Thyroid gland (tissue), 4 donors: ENCODE results near the gene MSN. TPM values are rescaled to one million over a fixed set of nuclear protein-coding genes. Genes with fewer than 3 reads are reported as not detected.

Experiments used
- DNase-seq, 2 donors: peaks; one replicate each; pipeline ENCODE4 v3.0.0-alpha.2; 2019
- H3K27ac ChIP-seq, 3 donors: fragments of 200-600 bp; sonication (generic); 1 replicate in 2 of 3; 2 replicates in 1 of 3; pipeline ENCODE4 v1.5.1; 2016 to 2019; ENCODE audit warnings: mild to moderate bottlenecking in 1 of 3, moderate library complexity in 1 of 3
- H3K27me3 ChIP-seq: fragments of 200-600 bp; sonication (generic); one replicate; pipeline ENCODE4 v1.5.1; 2019
- H3K36me3 ChIP-seq, 2 donors: fragments of 200-600 bp; sonication (generic); one replicate each; pipeline ENCODE4 v1.5.1; 2016 to 2019
- H3K4me1 ChIP-seq, 2 donors: fragments of 200-600 bp; sonication (generic); one replicate each; pipeline ENCODE4 v1.5.1; 2017 to 2019
- H3K4me3 ChIP-seq, 3 donors: fragments of 200-600 bp; sonication (generic); replicated peaks in 1 of 3; 1 replicate in 2 of 3; 2 replicates in 1 of 3; pipeline ENCODE4 v1.5.1; 2016; ENCODE audit warnings: mild to moderate bottlenecking in 1 of 3
- H3K9me3 ChIP-seq: fragments of 200-600 bp; sonication (generic); one replicate; pipeline ENCODE4 v1.5.1; 2017
- CTCF ChIP-seq, 6 experiments: fragments of 200-600 bp in 3 of 6; fragments of 450-650 bp in 3 of 6; sonication (generic) in 3 of 6; IDR thresholded peaks; one replicate each; pipeline ENCODE4 v1.5.1; 2016 to 2019; ENCODE audit warnings: antibody characterized with exemption in 6 of 6, mild to moderate bottlenecking in 2 of 6, inconsistent platforms in 1 of 6, moderate library complexity in 1 of 6
- POLR2A ChIP-seq, 2 donors: fragments of 450-650 bp; IDR thresholded peaks; one replicate each; pipeline ENCODE4 v1.6.1; 2017; ENCODE audit warnings: antibody characterized with exemption in 2 of 2, mild to moderate bottlenecking in 2 of 2, moderate library complexity in 1 of 2
- WGBS, 2 donors: methylation state at CpG; one replicate each; pipeline ENCODE4 v1.1.5; 2017; 5-methylcytosine and 5-hydroxymethylcytosine counted together
- intact Hi-C: fragments of 100-400 bp; cut with DNase I; formaldehyde crosslinking; loops from one replicate; pipeline ENCODE4 v1.15.1; 2023
- total RNA-seq, 4 donors: library from RNA; depleted of rRNA; stranded (reverse); fragments of >200 nt; gene quantifications; one replicate each; pipeline ENCODE4 v1.2.3, GENCODE V29; 2016

Gene MSN
- total RNA-seq, 4 donors from 2014 or later = 204 to 318 (median 259) TPM

GRCh38 chrX:65681810-65682209, 14.4 kb downstream of the MSN start:
- Histone ChIP-seq H3K4me1 (peaks cover 22 to 69% of the 10 kb centered on the region in 2 donors), H3K27ac (peak overlapping the region in 1 of 3 donors; percentile 29), H3K4me3 (no peak overlapping the region), H3K9me3 (no peaks in the 10 kb centered on the region), H3K36me3 (no peaks in the 10 kb centered on the region), H3K27me3 (no peaks in the 10 kb centered on the region)
- TF ChIP-seq CTCF (IDR thresholded peaks at IDR 0.05) (no peak), POLR2A (IDR thresholded peaks at IDR 0.05) (no peak)
- intact Hi-C loops = no loop called here
- DNase-seq = no peak

- H3K27me3 ChIP-seq = no peaks in the 10 kb centered on the region
- no peaks in the 10 kb centered on the region for H3K9me3 ChIP-seq
- no peak overlapping the region for H3K4me3 ChIP-seq
- 91 to 100% methylated on average over 1 of the region's 1 CpG for WGBS, 2 donors
- intact Hi-C loops = no loop called here
- peaks cover 27 to 70% of the 10 kb centered on the region in 2 donors for H3K4me1 ChIP-seq
- DNase-seq = no peak
- no peak overlapping the region for H3K27ac ChIP-seq
- H3K36me3 ChIP-seq = no peaks in the 10 kb centered on the region
- TF ChIP-seq CTCF (IDR thresholded peaks at IDR 0.05) (no peak), POLR2A (IDR thresholded peaks at IDR 0.05) (no peak)
These were observed 17.7 kb downstream of the MSN start for GRCh38 chrX:65685112-65685511.

GRCh38 chrX:65686236-65686635, 18.8 kb downstream of the MSN start:
- peak overlapping the region; percentile 13 to 47 (median 26) for H3K27ac ChIP-seq
- intact Hi-C loops = no loop called here
- DNase-seq = no peak
- TF ChIP-seq POLR2A (IDR thresholded peaks at IDR 0.05) (no peak), CTCF (IDR thresholded peaks at IDR 0.05) (no peak)
- H3K4me1 ChIP-seq = peaks cover 27 to 72% of the 10 kb centered on the region in 2 donors
- no peaks in the 10 kb centered on the region for H3K9me3 ChIP-seq
- H3K36me3 ChIP-seq = no peaks in the 10 kb centered on the region
- no peak overlapping the region for H3K4me3 ChIP-seq
- no peaks in the 10 kb centered on the region for H3K27me3 ChIP-seq

- TF ChIP-seq CTCF (IDR thresholded peaks at IDR 0.05) = no peak
- no peak for TF ChIP-seq POLR2A (IDR thresholded peaks at IDR 0.05)
- no peak for DNase-seq
- Histone ChIP-seq H3K27ac (peak overlapping the region; percentile 18 to 79 (median 47)), H3K4me3 (no peak overlapping the region), H3K27me3 (no peaks in the 10 kb centered on the region), H3K4me1 (peaks cover 27 to 72% of the 10 kb centered on the region in 2 donors), H3K9me3 (no peaks in the 10 kb centered on the region), H3K36me3 (no peaks in the 10 kb centered on the region)
- intact Hi-C loops = no loop called here
- WGBS, 2 donors = 62 to 85% methylated on average over 3 of the region's 3 CpGs
These were observed 19.9 kb downstream of the MSN start for GRCh38 chrX:65687367-65687766.

GRCh38 chrX:65688403-65688871, 21.0 kb downstream of the MSN start:
- TF ChIP-seq CTCF (IDR thresholded peaks at IDR 0.05) = no peak
- no peak for TF ChIP-seq POLR2A (IDR thresholded peaks at IDR 0.05)
- intact Hi-C loops = no loop called here
- H3K4me3 ChIP-seq = no peak overlapping the region
- H3K27me3 ChIP-seq = no peaks in the 10 kb centered on the region
- peaks cover 27 to 70% of the 10 kb centered on the region in 2 donors for H3K4me1 ChIP-seq
- H3K27ac ChIP-seq = peak overlapping the region in 2 of 3 donors; percentile 30 to 79
- WGBS, 2 donors = 22 to 36% methylated on average over 3 of the region's 3 CpGs
- H3K36me3 ChIP-seq = no peaks in the 10 kb centered on the region
- H3K9me3 ChIP-seq = no peaks in the 10 kb centered on the region
- no peak for DNase-seq
